ENCODE measurements around the gene NFKBIE. TPM values are rescaled to one million over a fixed set of nuclear protein-coding genes. Genes with fewer than 3 reads are reported as not detected.

Gene NFKBIE
- total RNA-seq, 1 experiment from 2014 or later: 24.9 TPM

DNA sequence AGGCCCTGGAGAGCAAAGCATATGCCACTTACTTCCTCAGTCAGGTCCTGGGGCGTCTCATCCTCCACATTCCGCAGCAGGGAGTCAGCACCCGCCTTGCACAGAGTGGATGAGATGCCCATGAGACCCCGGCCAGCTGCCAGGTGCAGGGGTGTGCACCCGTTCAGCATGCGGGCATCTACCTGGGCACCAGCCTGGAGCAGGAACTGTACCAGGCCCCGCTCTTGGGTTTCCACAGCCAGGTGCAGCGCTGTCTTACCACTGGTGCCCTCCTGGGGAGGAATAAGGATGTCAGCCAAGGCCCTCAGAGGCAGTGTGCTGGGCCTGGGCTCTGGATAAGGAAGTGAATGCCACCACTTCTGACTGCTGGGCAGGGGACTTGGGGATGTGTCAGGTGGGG, 5.3 kb downstream of the NFKBIE start:
- no peak overlapping the region for H3K4me3 ChIP-seq (ENCODE audit: low read depth in 2 of 2, low read length in 2 of 2)
- ChIA-PET POLR2A (no interaction called here), CTCF (no interaction called here)
- intact Hi-C loops (cut with micrococcal nuclease; ENCODE audit: unreplicated experiment): no loop called here
- BruUV-seq (replicated peaks): no TSS peak
- TF ChIP-seq POLR2AphosphoS5 (IDR thresholded peaks at IDR 0.05; ENCODE audit: low read depth, low read length): no peak
- TF ChIP-seq TCF7L2 (IDR thresholded peaks at IDR 0.05; ENCODE audit: low read depth, low read length): no peak
- TF ChIP-seq CTCF (IDR thresholded peaks at IDR 0.05): no peak
- TF ChIP-seq, protein P1, sequence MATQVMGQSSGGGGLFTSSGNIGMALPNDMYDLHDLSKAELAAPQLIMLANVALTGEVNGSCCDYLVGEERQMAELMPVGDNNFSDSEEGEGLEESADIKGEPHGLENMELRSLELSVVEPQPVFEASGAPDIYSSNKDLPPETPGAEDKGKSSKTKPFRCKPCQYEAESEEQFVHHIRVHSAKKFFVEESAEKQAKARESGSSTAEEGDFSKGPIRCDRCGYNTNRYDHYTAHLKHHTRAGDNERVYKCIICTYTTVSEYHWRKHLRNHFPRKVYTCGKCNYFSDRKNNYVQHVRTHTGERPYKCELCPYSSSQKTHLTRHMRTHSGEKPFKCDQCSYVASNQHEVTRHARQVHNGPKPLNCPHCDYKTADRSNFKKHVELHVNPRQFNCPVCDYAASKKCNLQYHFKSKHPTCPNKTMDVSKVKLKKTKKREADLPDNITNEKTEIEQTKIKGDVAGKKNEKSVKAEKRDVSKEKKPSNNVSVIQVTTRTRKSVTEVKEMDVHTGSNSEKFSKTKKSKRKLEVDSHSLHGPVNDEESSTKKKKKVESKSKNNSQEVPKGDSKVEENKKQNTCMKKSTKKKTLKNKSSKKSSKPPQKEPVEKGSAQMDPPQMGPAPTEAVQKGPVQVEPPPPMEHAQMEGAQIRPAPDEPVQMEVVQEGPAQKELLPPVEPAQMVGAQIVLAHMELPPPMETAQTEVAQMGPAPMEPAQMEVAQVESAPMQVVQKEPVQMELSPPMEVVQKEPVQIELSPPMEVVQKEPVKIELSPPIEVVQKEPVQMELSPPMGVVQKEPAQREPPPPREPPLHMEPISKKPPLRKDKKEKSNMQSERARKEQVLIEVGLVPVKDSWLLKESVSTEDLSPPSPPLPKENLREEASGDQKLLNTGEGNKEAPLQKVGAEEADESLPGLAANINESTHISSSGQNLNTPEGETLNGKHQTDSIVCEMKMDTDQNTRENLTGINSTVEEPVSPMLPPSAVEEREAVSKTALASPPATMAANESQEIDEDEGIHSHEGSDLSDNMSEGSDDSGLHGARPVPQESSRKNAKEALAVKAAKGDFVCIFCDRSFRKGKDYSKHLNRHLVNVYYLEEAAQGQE (IDR thresholded peaks at IDR 0.05; ENCODE audit: insufficient read depth in 1 of 2, low read depth in 2 of 2, low read length in 1 of 2): no peak
- TF ChIP-seq SIN3A (IDR thresholded peaks at IDR 0.05; ENCODE audit: borderline replicate concordance, insufficient read depth, low read depth, low read length): no peak
- no peaks in the 10 kb centered on the region for H3K27me3 ChIP-seq (ENCODE audit: control insufficient read depth, insufficient read depth, low read length)
- in situ Hi-C loops (cut with HindIII; ENCODE audit: low pct_unique_long_range_greater_than_20kb, low sequenced_read_pairs): no loop called here
- DNase-seq (ENCODE audit: low read depth, low spot score): no peak
- ATAC-seq: no peak
- H3K27ac ChIP-seq (ENCODE audit: low read length): no peak overlapping the region
- peaks cover 5% of the 10 kb centered on the region for H3K36me3 ChIP-seq (ENCODE audit: control insufficient read depth, insufficient read depth, low read length)
- H3K9me3 ChIP-seq (ENCODE audit: control insufficient read depth, insufficient read depth, low read depth, low read length): no peaks in the 10 kb centered on the region
- H3K4me1 ChIP-seq (ENCODE audit: control insufficient read depth, insufficient read depth, low read length): peaks cover 42% of the 10 kb centered on the region

DNA sequence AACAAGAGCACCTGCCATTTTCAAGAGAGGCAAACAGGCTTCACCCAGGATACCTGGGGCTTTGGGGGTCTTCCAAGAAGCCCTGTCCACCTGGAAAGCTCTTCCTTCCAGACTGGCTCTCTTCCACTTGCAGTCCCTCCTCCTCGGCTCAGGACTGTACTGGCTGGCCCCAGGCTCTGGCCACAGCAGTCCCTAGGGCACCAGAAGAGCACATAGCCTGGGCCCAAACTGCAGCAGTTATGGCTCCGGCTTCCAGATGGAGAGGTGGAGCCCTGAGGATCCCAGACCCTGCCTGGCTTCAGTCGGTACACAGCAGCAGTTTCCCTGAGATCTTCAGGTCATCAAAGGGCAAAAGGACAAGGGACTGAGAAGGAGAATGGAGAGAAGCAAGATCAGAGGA, 6.4 kb downstream of the NFKBIE start:
- H3K36me3 ChIP-seq (ENCODE audit: control insufficient read depth, insufficient read depth, low read length): peaks cover 5% of the 10 kb centered on the region

More for the DNA sequence above, 6.4 kb downstream of the NFKBIE start:
- Histone ChIP-seq H3K4me1 (ENCODE audit: control insufficient read depth, insufficient read depth, low read length) (peaks cover 49% of the 10 kb centered on the region), H3K27me3 (ENCODE audit: control insufficient read depth, insufficient read depth, low read length) (no peaks in the 10 kb centered on the region), H3K4me3 (ENCODE audit: low read depth in 2 of 2, low read length in 2 of 2) (no peak overlapping the region), H3K9me3 (ENCODE audit: control insufficient read depth, insufficient read depth, low read depth, low read length) (no peaks in the 10 kb centered on the region), H3K27ac (ENCODE audit: low read length) (peak overlapping the region; percentile 79; the same call in 1 of the 2 replicates)
- TF ChIP-seq, protein P1 (IDR thresholded peaks at IDR 0.05; ENCODE audit: insufficient read depth in 1 of 2, low read depth in 2 of 2, low read length in 1 of 2): no peak
- TF ChIP-seq CTCF (IDR thresholded peaks at IDR 0.05): no peak
- TF ChIP-seq TCF7L2 (IDR thresholded peaks at IDR 0.05; ENCODE audit: low read depth, low read length): no peak
- no peak for TF ChIP-seq POLR2AphosphoS5 (IDR thresholded peaks at IDR 0.05; ENCODE audit: low read depth, low read length)
- TF ChIP-seq SIN3A (IDR thresholded peaks at IDR 0.05; ENCODE audit: borderline replicate concordance, insufficient read depth, low read depth, low read length): no peak
- ChIA-PET POLR2A (no interaction called here), CTCF (no interaction called here)
- in situ Hi-C loops (cut with HindIII; ENCODE audit: low pct_unique_long_range_greater_than_20kb, low sequenced_read_pairs) (no loop called here), intact Hi-C loops (cut with micrococcal nuclease; ENCODE audit: unreplicated experiment) (loop anchor here (10.0 kb wide), 1 partner anchor 164 kb away; no protein-coding TSS in a partner anchor)
- BruUV-seq (replicated peaks): no TSS peak
- no peak for ATAC-seq
- DNase-seq (ENCODE audit: low read depth, low spot score): no peak

Data from Panc1 (cell line).